SKM-1 (cell line): ENCODE data around the gene MYMX.

ENCODE experiments used
- DNase-seq: peaks from one replicate; lab custom pipeline; 2025; ENCODE audit not compliant: unreplicated experiment; lab: John Stamatoyannopoulos, UW

The MYMX gene

DNA sequence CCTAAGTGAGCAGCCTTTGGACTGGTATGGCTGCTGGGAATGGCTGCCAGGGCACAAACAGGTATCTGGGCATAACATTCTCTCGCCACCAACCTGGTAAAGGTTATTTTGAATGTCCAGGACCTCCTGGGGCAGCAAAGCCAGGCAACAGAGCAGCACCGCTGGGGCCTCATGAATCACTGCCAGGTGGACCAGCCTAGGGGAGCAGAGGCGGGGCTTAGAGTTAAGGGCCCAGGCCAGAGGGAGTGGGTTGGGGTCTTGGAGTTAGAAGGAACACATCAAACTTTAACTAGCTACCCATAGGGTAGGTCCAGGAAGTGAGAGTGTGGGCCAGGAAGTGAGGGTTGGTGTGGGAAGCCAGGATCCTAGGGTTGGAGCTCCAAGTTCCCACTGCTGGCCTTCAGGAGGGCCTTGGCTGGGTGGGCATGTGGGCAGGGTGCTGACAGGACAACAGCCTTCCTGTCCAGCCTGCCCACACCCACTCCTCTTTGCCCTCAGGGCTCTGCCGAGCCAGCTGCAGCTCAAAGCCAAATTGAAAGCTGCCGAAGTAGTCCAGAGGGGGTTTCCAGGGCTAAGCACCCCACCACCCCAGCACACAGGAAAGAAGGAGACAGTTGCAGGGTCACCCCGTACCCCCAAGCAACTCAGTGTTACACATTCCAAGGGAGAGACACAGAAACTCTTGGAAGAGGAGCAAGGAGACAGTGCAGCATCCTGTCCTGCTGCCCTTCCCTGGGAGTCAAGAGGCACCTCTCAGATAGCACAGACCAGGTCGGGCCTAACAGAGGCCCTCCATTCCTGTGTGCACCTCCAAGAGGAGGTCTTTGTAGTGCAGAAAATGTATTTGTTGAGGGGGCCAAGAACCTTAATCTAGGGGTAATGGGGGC, 46.0 kb downstream of the MYMX start:
- DNase-seq = no peak

DNA sequence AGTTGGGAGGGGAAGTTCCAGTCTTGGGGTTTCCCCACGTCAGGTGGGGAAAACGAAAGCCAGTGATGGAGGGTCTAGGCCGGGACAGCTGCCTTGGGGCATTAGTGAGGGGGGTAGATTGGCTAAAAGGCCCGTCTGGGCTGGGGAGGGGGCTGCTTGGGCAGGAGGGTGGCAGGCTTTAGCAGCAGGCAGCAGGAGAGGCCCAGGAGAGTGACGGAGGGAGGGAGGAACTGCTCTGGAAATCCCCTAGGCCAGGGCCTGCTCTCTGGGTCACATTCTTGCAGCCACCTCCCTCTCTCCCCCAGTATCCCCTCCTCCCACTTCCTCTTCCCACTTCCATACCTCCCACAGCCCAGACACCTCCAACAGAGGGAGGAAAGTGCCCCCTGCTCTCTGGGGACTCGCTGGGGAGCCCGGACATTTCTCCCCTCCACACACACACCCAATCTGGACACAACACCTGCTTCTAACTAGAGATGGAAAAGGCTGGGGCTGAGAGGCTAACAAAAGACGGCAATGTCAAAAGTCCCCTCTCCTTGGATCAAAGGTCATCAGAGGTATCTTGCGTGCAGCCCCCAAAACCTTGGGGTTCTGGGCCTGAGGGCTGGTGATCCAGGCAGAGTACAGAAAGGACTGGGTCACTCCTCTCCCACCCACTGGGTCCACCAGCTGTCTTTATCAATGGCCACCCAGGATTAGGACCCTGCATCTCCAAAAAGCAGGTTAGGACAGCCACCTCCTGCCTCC, 46.8 kb downstream of the MYMX start:
- no peak for DNase-seq

DNA sequence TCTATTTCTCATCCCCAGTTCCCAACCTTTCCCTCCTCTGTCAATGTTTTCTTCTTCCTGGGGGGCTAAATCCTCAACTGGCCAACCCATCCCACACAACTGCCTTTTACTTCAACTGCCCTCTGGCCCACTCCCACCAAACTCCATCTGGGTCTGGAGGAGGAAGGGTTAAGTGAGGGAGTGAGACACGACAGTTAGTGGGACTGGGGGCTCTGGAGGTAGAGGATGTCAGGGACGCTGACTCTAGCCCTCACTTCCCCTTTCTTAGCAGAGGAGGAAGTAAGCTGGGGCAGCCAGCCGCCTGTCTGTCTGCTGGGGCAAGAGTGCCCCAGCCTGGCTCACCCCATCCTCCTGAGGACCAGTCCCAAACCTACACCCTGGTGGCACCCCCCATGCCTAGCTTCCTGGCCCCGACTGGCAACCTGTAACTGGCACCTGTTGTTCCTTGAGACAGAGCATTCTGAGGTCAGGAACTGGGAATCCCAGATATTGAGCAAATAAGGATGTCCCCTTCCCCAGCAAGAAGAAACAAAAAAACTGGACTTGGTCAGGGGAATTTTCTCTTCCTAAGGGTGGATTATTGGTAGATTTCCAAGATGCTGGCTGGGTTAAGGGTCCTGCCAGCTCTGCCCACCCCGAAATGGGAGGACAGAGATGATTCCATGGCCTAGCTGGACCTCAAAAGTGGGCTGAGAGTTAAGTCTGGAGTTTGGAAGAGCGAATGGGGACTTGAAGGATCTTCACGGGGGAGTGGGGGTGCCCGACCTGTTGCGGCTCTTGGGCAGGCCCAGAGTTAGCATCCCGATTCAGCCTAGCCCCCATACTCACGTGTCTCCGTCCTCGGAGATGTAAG, 47.7 kb downstream of the MYMX start:
- peak; percentile 77 for DNase-seq

DNA sequence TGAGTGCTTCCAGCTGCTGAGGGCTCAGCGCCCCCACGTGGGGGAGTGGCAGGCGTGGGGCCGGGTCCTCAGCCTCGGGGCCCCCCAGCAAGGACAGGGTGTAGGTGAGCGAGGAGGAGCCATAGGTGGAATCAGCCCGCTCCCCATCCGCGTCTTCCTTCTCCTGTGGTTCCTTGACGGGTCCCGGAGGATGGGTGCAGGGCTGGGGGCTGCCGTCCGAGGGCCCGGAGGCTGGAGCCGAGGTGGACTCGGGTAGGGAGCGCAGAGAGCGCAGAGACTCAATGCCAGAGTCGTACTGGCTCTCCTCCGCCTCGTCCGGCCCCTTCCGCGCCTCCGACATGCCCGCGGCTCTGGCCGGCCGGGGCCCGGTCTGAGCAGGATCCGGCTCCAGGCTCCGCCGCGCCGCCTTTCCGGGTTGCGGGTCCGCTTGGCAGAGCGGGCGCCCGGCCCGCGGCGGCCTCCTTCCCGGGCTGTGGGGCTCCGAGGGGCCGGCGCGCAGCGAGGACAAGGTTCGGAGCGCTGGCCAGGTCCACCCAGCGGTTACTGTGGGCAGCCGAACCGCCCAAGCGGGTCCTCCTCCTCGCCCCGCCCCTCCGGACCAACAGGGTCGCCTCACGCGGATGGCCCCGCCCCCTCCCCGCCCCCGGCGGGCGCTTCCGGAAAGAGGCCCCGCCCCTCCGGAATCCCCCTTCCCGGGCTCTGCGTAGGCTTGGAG, 48.4 kb downstream of the MYMX start, which contains the start of gene NFKBIE:
TSS of gene NFKBIE (minus strand) at position 545 of the 715 bp plus-strand sequence. CDS start at position 340, 205 bp downstream.
- peak; percentile 45 for DNase-seq

DNA sequence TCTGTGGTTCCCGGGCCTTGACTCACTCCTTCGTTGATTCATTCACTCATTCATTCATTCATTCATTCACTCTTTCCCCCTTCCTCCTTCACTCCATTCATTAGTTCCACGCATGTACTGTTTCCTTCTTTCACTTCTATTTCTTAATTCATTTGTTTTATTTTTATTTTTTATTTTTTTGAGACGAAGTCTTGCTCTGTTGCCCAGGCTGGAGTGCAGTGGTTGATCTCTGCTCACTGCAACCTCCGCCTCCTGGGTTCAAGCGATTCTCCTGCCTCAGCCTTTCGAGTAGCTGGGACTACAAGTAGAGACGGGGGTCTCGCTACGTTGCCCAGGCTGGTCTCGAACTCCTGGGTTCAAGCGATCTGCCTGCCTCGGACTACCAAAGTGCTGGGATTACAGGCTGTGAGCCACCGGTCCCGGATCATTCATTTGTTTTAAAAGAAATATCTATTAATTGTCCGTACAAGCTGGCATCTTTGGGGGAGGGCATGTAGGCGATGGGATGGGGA, 49.1 kb downstream of the MYMX start:
- DNase-seq = no peak

DNA sequence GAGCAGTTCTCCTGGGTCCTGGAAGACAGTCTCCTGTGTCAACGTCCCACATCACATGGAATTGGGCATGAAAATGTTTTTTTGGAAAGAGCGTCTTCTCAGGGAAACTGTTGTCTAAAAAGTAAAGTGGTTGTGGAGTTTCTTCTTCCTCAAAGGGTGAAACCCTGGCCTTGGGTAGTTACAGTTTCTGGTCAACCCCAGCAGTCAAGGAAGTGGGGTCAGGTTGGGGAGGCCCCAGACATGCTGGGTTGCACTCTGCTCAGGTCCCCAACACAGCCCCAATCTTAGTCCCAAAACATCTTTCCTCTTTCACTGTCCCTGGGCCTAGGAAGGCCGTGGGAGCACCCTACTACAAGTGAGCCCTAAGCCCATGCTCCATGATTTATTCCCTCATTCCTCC, 49.6 kb downstream of the MYMX start:
- no peak for DNase-seq

DNA sequence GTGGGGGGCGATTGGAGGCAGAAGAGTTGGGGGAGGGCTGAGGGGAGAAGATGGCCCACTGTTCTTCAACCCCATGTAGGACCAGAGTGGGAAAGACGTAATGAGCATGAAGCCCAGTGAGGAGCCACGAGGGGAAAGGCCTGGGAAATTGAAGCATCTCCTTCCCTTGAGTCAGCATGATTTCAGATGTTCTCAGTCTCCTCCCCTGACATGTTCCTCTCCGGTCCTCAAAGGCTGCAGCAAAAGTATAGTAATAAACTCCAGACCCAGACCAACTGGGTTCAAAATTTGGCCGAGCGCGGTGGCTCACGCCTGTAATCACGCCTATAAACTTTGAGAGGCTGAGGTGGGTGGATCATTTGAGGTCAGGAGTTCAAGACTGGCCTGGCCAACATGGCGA, 50.5 kb downstream of the MYMX start:
- DNase-seq = no peak
